Muscle of arm (tissue), 12 donors: ENCODE measurements around the gene FRMD4A. TPM values are rescaled to one million over a fixed set of nuclear protein-coding genes. Genes with fewer than 3 reads are reported as not detected.
"Not testable (repeated sequence)": the region's sequence is repeated elsewhere in the genome, so short reads cannot be mapped to it uniquely, and the experiment has no call there.

Experiments used
- DNase-seq: peaks from one replicate; pipeline ENCODE4 v3.0.0-alpha.2; 2013
- polyA plus RNA-seq, 12 donors: library from polyadenylated mRNA; unstranded; fragments of 120-200 nt; gene quantifications; one replicate each; pipeline ENCODE4 v1.2.1, GENCODE V29; 2013; ENCODE audit not compliant: insufficient read length in 12 of 12

Gene FRMD4A
- polyA plus RNA-seq, 12 donors, result 28.4 to 70.7 (median 37.0) TPM; not detected in 1

GRCh38 chr10:13885238-13885990 lies 445.3 kb downstream of the FRMD4A start:
- DNase-seq, result no peak

DNA sequence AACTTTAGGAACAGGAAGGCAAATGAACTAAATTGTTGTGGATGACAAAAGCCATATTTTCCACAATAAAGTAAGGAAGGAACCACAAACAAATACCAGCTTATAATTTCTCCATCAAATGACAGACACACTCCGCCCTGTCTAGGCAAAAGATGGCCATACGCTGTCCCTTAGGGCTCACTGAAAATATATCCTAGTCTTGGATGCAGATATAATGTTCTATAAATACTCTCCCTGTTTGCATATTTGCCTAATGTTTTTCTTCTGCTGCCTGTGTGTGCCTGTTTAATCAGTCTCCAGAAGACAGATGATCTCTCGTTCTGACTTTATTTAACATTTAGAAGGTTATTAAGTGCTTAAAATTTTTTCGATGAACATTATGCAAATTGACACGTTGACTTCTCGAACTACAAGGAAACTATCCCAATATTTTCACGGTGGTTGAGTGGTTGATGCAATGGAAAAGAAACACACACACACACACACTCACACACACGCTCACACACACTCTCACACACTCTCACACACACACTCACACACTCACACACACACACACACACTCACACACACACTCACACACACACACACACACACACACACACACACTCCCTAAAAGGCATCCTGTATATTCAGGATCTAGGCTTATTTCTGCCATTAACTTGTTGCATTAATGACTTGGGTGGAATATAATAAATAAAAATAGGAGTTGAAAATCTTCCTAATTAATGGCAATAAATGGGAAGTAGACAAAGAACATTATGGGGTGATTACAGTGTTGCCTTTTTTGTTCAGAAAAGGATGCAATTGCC lies 446.9 kb downstream of the FRMD4A start:
- DNase-seq, result no peak

- DNase-seq, result peak; percentile 26
Measured at GRCh38 chr10:13882119-13882711, 448.5 kb downstream of the FRMD4A start.

GRCh38 chr10:13880760-13881159 lies 450.0 kb downstream of the FRMD4A start:
- no peak for DNase-seq

- DNase-seq, result no peak
Measured at GRCh38 chr10:13877154-13877909, 453.4 kb downstream of the FRMD4A start.

GRCh38 chr10:13873196-13873595 lies 457.5 kb downstream of the FRMD4A start:
- DNase-seq, result no peak

GRCh38 chr10:13872411-13872810 lies 458.3 kb downstream of the FRMD4A start:
- no peak for DNase-seq

DNA sequence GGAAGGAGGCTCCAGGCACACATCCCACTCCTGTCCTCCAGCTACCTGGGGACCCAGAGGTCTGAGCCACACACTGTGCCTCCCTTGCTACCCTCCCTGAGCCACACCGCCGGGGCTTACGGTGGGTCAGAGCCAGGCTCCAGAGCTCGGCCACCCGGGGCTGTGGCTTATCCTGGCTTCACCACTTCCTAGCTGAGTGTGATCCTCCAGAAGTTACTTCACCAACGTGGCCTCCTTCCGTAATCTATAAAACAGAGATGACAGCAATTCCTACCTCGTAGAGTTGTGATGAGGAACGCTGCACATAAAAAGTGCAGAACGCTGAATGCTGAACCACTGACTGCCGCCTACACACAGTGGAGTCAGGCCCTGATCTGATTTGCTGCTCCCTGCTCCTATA lies 458.9 kb downstream of the FRMD4A start:
- no peak for DNase-seq

- no peak for DNase-seq
Measured at GRCh38 chr10:13871011-13871410, 459.7 kb downstream of the FRMD4A start.

DNA sequence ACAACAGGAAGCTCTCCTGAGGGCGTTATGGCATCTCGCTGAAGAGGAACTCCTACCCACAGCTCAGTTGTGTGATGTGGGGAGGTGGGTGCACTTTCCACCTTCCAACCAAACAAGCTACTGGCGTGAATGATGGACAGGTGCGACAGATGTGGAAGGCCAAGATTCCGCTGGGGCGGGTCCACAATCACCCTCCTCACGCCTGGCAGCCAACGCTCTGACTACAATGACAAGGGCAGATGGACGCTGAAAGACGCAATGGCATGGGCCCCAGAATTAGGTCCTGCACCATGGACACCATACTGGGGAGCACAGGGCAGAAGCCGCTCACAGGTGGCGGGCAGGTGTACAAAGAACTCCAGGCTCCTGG lies 461.4 kb downstream of the FRMD4A start:
- no peak for DNase-seq

DNA sequence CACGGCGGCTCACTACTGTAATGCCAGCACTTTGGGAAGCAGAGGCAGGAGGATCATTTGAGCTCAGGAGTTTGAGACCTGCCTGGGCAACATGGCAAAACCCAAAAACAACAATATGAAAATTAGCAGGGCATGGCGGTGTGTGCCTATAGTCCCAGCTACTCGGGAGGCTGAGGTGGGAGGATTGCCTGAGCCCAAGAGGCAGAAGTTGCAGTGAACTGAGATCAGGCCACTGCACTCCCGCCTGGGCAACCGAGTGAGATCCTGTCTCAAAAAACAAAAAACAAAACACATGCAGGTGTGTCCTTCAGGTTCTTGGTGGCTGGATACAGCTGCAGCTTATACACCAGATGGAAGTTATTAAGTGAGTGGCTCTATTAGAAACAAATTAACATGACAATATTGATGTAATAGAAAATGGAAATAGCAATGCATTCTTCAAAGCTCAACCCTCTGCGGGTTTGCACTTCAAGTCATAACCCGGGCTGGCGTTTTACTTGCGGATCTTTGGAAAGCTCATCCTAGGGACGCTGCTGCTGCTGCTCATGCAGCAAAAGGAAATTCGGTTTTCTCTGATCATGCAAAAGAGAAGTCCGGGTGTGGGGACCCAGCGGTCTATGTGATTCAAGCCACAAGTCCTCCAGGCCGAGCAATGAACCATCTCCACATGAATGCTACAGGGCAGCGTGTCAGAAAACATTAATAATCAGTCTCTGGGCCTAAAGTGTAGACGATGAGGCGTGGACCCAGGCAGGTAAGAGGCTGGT lies 462.0 kb downstream of the FRMD4A start:
- no peak for DNase-seq

DNA sequence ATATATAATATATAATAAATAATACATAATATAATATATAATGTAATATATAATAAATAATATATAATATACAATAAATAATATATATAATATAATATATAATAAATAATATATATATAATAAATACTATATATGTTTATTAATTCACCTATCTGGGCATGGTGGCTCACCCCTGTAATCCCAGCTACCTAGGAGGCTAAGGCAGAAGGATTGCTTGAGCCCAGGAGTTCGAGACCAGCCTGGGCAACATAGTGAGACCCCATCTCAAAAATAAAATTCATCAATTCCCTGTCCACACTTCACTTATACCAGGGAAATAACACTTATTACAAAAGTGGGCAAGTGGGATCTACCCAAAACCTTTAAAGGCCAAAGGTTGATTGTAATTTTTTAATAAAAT lies 462.9 kb downstream of the FRMD4A start:
- no peak for DNase-seq

- DNase-seq, result no peak
Measured at GRCh38 chr10:13865758-13866491, 464.8 kb downstream of the FRMD4A start.

GRCh38 chr10:13865220-13865619 lies 465.5 kb downstream of the FRMD4A start:
- not testable (repeated sequence) for DNase-seq

GRCh38 chr10:13862546-13863233 lies 468.0 kb downstream of the FRMD4A start:
- no peak for DNase-seq

- no peak for DNase-seq
Measured at GRCh38 chr10:13860886-13861285, 469.8 kb downstream of the FRMD4A start.

DNA sequence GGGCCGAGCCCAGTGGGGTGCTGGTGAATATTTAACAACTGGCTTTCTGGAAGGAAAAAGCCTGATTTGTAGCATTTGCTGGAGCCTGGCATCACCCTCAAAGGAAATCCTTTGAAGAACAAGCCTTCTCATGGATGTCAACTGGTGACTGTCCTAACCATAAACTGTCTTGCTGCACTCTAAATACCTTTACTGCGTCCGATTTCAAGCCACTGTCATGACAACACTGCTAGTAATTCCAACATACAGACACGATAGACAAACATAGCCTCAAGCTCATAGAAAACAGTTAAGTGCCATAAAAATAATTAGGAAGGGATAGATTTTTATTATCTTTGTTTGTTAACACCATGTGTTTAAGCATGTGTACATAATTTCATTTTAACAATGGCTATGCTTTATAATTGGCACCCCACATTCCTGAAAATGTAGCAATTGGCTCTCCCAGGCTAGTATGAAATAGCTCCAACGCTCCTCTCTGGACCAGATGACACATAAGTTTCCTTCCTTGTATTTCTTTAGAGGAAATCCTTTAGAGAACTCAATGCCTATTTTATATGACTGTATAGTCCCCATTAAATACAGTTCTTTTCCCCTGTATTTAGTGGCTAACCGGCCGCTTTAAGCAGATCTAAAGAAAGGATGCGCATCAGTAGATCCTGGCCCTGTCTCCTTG lies 470.6 kb downstream of the FRMD4A start:
- no peak for DNase-seq

DNA sequence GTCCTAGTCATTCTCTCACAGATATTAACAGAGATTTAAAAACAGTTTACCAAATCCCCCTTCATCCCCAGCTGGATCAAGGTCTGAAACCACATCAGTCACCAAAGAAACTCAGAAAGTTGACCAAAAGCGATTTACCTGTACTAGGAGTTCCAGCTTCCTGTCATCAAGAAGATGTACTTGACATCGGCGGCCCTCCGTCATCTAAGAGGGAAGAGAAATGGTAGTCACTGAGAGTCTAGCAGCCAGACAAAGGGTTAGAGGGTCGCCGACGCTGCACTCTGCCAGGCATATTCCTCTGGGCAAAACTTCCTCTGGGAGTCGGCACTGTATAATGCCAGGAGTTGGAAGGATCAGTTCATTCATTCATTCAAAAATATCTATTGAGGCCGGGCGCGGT lies 472.0 kb downstream of the FRMD4A start:
- DNase-seq, result no peak

DNA sequence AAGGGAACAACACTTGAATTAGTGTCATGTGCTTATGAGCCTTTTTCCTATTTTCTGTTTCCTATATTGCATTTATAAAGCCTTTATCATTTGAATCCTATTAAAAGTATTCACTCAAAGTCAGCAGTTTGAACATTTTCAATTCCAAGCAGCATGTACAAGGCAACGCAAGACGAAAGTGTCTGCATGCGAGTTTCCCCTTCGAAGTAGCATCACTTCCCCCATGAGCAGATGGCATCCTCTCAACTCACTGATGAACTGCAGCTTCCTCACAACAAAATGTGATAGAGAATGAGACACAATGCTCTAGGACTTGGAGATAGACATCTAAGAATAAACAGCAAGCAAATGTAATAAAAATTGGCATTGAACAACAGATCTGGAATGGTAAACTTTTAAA lies 473.3 kb downstream of the FRMD4A start:
- DNase-seq, result no peak
